GM10248 (cell line): ENCODE measurements around the gene LITAF.

Source experiments
- CTCF ChIA-PET: fragments of 300-600 bp; sonication (Branson Sonifier 250); formaldehyde crosslinking; extraction: SDS; loops from one replicate; lab custom pipeline; 2021; ENCODE audit warnings: antibody characterized with exemption; lab: Yijun Ruan, JAX
- POLR2A ChIA-PET: fragments of 350-650 bp; sonication (Branson Sonifier 250); formaldehyde crosslinking; extraction: SDS; loops from one replicate; lab custom pipeline; 2020; ENCODE audit warnings: antibody characterized with exemption; lab: Yijun Ruan, JAX
- DNase-seq: peaks from one replicate; pipeline ENCODE4 v3.0.0; 2012; ENCODE audit errors: extremely low spot score
- CTCF ChIP-seq: IDR thresholded peaks from 2 replicates; pipeline ENCODE4 v1.5.1; 2012; ENCODE audit warnings: mild to moderate bottlenecking, low read depth; ENCODE audit errors: extremely low read depth, missing control alignments, control extremely low read depth

Gene LITAF

GRCh38 chr16:11497851-11498289, 88.8 kb downstream of the LITAF start:
- TF ChIP-seq CTCF, result no peak
- DNase-seq, result no peak
- ChIA-PET CTCF (interaction anchor here (1.1 to 1.2 kb wide), 2 partner anchors 34 to 102 kb away, joined by 3 to 4 read pairs; no protein-coding TSS in a partner anchor), POLR2A (interaction anchor here (0.6 kb wide), 1 partner anchor 66 kb away, joined by 3 read pairs; no protein-coding TSS in a partner anchor)
